ENCODE measurements around the gene RNF207. TPM values are rescaled to one million over a fixed set of nuclear protein-coding genes. Genes with fewer than 3 reads are reported as not detected.

Gene RNF207
- total RNA-seq, 1 donor from 2014 or later, result not detected

- Mint-ChIP-seq H3K27ac (ENCODE audit: unreplicated experiment) (no peak overlapping the region), H3K4me1 (ENCODE audit: unreplicated experiment) (no peaks in the 10 kb centered on the region), H3K27me3 (ENCODE audit: unreplicated experiment) (peaks cover 9% of the 10 kb centered on the region), H3K36me3 (ENCODE audit: low read depth, unreplicated experiment) (no peaks in the 10 kb centered on the region), H3K9me3 (ENCODE audit: unreplicated experiment) (no peaks in the 10 kb centered on the region), H3K4me3 (ENCODE audit: unreplicated experiment) (no peak overlapping the region)
- TF ChIP-seq CTCF (IDR thresholded peaks at IDR 0.05; ENCODE audit: unreplicated experiment), result no peak
- no peak for DNase-seq (ENCODE audit: low spot score)
These were observed 1.4 kb downstream of the RNF207 start for GRCh38 chr1:6207075-6207885.

- no peak for TF ChIP-seq CTCF (IDR thresholded peaks at IDR 0.05; ENCODE audit: unreplicated experiment)
- H3K27me3 Mint-ChIP-seq (ENCODE audit: unreplicated experiment), result peaks cover 9% of the 10 kb centered on the region
- no peaks in the 10 kb centered on the region for H3K9me3 Mint-ChIP-seq (ENCODE audit: unreplicated experiment)
- H3K4me3 Mint-ChIP-seq (ENCODE audit: unreplicated experiment), result no peak overlapping the region
- H3K4me1 Mint-ChIP-seq (ENCODE audit: unreplicated experiment), result no peaks in the 10 kb centered on the region
- H3K36me3 Mint-ChIP-seq (ENCODE audit: low read depth, unreplicated experiment), result no peaks in the 10 kb centered on the region
- no peak for DNase-seq (ENCODE audit: low spot score)
- no peak overlapping the region for H3K27ac Mint-ChIP-seq (ENCODE audit: unreplicated experiment)
These were observed 2.0 kb downstream of the RNF207 start for GRCh38 chr1:6207921-6208320.

- H3K9me3 Mint-ChIP-seq (ENCODE audit: unreplicated experiment), result no peaks in the 10 kb centered on the region
These were observed 3.1 kb downstream of the RNF207 start for GRCh38 chr1:6208723-6209660.

GRCh38 chr1:6209661-6210580 lies 4.0 kb downstream of the RNF207 start:
- Mint-ChIP-seq H3K4me3 (ENCODE audit: unreplicated experiment) (no peak overlapping the region), H3K36me3 (ENCODE audit: low read depth, unreplicated experiment) (no peaks in the 10 kb centered on the region), H3K4me1 (ENCODE audit: unreplicated experiment) (no peaks in the 10 kb centered on the region), H3K27me3 (ENCODE audit: unreplicated experiment) (peaks cover 9% of the 10 kb centered on the region), H3K27ac (ENCODE audit: unreplicated experiment) (no peak overlapping the region), H3K9me3 (ENCODE audit: unreplicated experiment) (no peaks in the 10 kb centered on the region)
- no peak for DNase-seq (ENCODE audit: low spot score)
- no peak for TF ChIP-seq CTCF (IDR thresholded peaks at IDR 0.05; ENCODE audit: unreplicated experiment)

More at GRCh38 chr1:6208723-6209660, 3.1 kb downstream of the RNF207 start:
- H3K36me3 Mint-ChIP-seq (ENCODE audit: low read depth, unreplicated experiment), result no peaks in the 10 kb centered on the region
- H3K27me3 Mint-ChIP-seq (ENCODE audit: unreplicated experiment), result peaks cover 9% of the 10 kb centered on the region
- peak; percentile 35 for TF ChIP-seq CTCF (IDR thresholded peaks at IDR 0.05; ENCODE audit: unreplicated experiment)
- no peak overlapping the region for H3K27ac Mint-ChIP-seq (ENCODE audit: unreplicated experiment)
- no peaks in the 10 kb centered on the region for H3K4me1 Mint-ChIP-seq (ENCODE audit: unreplicated experiment)
- DNase-seq (ENCODE audit: low spot score), result peak; percentile 54
- no peak overlapping the region for H3K4me3 Mint-ChIP-seq (ENCODE audit: unreplicated experiment)
